Skin of body (tissue), 2 donors: Measurements from ENCODE around the gene ARAP3. TPM values are rescaled to one million over a fixed set of nuclear protein-coding genes. Genes with fewer than 3 reads are reported as not detected.
A peak's percentile ranks its signal among the peaks of the same experiment; 100 is the strongest.

ENCODE experiments used
- DNase-seq: peaks from one replicate; lab custom pipeline; 2025; lab: John Stamatoyannopoulos, UW
- total RNA-seq: library from RNA; depleted of rRNA; stranded (reverse); fragments of >200 nt; gene quantifications from one replicate; pipeline ENCODE4 v1.2.3, GENCODE V29; 2014

The ARAP3 gene
- total RNA-seq, 1 donor from 2014 or later, result 5.0 TPM

- no peak for DNase-seq
These were observed 8.9 kb downstream of the ARAP3 start for GRCh38 chr5:141672841-141673813.

DNA sequence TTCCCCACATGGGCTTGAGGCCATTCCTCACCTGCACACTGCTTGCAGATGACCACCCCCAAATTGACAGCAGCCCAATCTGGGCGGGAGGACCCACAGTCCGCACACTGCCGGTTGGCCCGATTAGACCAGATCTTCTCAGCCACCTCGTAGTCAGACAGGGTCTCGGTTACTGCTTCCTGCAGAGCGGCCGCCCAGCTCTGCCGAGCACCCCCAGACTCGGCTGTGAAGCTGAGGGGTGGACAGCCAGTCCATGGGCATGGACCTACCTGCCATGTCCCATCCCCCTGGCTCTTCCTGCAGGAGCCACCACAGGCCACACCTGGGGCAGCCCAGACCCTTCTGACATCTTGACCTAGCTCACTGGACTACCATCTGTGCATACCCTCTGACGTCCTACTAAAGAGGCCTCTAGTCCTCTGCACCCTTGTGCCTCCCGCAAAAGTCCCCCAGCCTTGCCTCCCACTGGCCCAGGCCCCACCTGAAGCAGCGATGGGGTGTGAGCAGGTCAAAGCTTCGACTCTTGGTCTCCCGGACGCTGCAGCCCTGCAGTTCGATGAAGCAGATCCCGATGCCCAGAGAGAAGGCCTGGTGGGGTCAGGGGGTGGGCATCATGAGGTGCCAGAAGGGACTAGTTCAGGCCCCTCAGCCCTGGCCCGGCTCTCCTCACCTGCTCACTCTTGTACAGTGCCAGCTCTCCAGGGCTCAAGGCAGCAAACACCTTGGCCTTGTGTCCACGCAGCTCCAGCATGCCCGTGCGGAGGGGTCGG lies 9.8 kb downstream of the ARAP3 start:
- no peak for DNase-seq

DNA sequence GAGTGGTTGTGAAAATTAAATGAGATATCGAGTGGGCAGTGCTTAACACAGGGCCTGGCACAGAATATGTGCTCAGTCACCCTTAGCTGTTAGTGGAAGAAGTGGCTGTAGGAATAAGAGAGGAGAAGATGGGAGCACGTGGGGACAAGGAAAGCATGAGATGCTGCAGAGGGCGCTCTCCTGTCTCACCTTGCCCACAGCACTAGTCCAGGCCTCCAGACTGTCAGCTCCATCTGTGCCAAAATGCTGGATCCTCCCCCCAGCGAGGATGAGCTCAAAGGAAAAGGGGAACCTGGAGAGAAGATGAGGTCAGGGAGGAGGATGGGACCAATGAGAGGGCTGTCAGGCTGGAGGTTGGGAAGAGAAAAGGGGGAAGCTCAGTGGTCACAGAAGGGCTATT lies 12.5 kb downstream of the ARAP3 start:
- no peak for DNase-seq

GRCh38 chr5:141668601-141669265 lies 13.3 kb downstream of the ARAP3 start:
- DNase-seq, result no peak

DNA sequence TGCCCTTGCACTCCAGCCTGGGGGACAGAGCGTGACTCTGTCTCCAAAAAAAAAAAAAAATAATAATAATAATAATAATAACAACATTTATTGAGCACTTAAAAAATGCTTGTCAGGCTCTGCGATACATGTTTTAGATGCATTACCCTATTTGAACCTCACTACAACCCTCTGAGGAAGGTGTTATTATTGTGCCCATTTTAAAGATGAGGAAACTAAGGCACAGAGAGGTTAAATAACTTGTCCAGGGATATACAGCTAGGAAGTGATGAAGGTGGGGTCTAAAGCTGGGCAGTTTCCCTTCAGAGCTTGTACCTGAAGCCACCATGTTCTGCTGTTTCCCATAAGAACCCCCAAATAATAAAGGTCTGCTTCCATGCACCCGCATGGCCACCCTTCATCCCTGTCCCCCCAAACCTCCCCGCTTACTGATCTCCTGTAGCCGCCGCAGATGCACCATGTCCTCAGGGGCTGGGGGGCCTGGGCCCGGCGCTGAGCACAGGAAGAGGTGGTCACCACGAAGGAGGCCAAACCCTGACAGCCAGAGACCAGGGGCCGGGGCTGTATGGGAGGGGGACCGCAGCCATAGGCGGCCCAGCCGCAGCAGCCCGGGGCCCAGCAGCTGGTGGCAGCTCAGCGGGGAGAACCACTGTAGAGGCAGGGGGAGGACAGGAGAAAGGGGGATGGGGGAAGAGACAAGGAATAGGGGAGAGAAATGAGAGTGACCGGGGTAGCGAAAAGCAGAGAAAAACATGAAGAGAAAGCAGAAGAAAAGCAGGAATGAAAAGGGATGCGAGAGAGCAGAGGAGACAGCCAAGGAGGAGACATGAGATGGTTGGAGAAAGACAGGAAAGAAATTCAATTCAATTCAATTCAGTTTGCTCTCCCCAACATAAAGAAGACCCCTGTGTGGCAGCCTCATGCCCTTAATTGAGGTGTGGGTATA lies 15.8 kb downstream of the ARAP3 start:
- no peak for DNase-seq

DNA sequence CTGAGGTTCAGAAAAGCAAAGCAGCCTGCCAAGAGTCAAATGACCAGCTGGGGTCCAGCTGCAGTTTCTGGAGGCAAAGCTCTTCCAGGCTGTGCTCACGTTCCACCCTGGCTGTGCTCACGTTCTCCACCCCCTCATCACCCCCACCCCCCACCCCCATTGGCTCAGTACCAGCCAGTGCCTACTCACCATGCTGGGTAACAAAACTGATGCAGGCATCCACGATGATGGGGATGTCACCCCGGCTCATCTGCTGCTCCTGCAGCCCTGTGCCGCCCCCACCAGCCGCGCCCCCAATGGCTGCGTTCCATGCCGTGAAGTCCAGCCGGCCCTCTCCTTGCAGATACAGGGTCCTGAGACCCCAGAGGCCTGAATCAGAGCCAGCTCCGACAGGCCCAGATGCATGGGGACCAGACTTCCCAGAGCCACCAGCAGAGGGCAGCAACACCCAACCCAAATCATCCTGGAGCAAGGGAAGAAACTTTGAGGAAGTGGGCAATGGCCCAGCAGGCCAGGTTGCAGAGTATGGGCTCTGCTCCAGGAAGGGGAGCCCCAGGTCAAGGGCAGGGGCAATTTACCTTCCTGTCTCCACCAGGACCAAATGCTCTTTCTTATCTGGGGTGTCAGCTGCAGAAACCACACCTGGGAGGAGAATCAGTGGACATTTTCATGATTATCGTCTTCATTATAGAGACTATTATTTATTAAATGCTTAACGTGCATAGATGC lies 17.1 kb downstream of the ARAP3 start:
- peak; percentile 9 for DNase-seq

- no peak for DNase-seq
These were observed 18.5 kb downstream of the ARAP3 start for GRCh38 chr5:141663506-141663905.

DNA sequence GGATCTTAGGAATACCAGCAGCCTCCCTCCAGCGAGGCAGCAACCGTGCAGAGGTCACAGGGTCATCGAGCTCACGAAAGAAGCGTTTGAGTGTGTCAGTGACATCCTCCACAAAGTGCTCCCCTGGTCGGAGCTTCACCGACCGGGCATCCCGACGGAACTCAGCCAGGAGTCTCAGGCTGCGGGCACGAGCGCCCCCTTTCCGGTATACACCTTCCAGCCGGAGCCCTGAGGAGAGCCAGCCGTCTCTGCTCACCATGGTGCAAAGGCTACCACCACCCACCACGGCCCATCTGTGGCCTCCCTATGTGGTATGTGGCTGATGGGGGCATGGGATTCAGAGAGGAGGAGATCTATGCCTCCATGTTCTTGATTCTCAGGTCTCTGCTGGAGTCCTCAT lies 20.0 kb downstream of the ARAP3 start:
- no peak for DNase-seq

GRCh38 chr5:141657937-141658545 lies 24.0 kb downstream of the ARAP3 start:
- no peak for DNase-seq

DNA sequence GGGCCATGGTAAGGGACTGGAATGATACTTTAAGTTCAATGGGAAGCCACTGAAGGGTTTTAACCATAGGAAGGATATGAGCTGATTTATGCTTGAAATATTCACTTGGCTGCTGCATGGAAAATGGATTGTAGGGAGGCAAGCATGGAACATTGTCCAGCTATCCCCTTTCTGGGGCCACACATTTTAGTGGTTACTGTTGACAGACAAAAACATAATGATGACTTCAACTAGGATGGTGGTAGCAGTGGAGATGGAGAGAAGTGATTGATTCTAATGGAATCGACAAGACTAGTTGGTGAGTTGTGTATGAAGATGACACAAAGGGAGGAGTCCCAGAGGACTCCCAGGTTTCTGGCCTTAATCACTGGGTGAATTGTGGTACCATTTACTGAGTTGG lies 24.6 kb downstream of the ARAP3 start:
- no peak for DNase-seq

DNA sequence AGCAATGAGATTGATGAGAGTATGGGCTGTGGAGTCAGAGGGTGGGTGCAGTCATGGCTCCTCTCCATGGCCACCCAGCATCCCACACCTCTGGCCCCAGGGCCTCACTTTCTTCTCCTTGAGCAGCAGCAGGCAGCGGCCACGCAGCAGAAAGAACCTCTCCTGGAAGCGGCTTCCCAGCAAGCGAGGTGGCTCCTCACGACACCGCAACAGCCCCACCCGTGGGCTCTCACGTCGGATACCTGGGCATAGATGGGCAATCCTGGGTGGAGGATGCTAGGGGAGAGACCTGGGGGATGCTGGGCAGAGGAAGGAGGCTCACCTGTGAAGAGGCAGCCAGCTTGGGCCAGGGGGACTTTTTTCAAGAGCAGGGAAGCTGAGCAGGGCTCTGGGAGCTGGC lies 25.6 kb downstream of the ARAP3 start:
- DNase-seq, result no peak

DNA sequence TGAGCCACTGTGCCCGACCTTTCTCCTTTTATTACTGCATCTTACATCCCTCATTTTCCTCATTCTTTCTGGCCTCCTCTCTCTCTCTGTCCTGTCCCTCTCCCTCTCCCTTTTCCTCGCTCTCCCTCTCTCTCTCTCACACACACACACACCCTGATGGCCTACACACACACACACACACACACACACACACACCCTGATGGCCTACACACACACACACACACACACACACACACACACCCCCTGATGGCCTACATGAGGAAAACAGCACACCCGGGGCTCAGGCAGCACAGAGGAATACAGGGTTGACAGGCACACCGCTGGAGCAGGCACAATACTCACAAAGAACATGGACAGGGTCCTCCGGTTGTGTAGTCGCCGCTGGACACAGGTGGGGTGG lies 27.0 kb downstream of the ARAP3 start:
- no peak for DNase-seq

DNA sequence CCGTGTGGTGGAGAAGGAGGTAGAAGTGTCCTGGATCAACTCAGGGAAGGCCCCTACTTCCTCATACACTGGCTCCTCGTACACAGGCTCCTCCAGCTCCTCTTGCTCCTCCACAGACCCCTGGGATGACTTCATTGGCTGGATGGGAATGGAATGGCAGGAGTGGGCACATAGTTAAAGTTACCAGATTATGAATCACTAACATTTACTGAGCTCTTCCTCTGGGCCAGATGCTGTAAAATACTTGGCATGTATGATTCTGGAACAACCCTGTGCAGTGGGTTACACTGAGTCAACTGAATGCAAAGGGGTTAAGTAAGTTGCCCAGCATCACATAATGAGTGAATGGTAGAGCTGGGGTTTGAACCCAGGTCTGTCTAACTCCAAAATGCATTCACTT lies 27.7 kb downstream of the ARAP3 start:
- DNase-seq, result no peak

- DNase-seq, result no peak
These were observed 30.3 kb downstream of the ARAP3 start for GRCh38 chr5:141651728-141652105.

DNA sequence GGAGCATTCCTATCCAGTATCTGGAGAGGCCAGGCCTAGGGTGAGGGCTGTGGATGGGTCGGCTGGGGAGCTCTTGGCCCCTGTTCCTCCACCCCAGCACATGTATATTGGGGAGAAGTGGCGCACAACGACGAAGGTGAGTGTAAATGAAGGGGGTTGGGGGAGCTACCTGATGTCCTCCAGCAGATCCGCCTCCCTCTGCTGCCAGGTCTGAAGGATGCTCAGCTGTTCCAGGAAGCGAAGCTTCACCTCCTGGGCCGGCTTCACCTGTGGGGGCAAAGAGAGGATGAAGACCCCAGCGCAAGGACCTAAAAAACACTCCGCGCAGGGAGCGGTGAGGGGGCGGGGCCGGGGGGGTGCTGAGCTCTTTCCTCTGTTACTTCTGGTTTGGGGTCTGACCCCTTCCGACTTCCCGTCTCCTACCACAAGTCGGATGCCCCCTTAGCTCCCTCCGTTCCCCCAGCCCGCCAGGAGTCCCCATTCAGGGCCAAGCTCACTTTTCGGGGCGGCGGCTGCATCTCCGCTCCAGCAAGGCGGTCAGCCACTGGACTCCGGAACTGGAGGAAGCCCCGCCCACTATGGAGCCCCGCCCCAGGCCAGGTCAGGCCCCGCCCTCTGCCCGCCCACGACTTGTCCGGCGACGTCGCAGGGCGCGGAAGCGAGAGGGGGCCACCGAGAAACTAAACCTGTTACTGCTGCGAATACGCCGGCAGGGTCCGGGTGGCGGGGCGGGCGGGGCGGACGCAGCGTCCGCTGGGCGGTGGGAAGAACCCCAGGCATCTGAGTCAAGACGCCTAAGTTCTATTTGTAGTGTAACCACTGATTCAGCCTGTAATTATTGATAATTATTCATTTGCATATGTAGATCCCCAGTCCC lies 30.9 kb downstream of the ARAP3 start, which contains the start of gene FCHSD1:
FCHSD1 (minus strand) TSS at position 568 of the 877 bp plus-strand sequence; CDS start at position 518, 50 bp downstream.
- peak; percentile 37 for DNase-seq

GRCh38 chr5:141649972-141650371 lies 32.1 kb downstream of the ARAP3 start:
- no peak for DNase-seq

DNA sequence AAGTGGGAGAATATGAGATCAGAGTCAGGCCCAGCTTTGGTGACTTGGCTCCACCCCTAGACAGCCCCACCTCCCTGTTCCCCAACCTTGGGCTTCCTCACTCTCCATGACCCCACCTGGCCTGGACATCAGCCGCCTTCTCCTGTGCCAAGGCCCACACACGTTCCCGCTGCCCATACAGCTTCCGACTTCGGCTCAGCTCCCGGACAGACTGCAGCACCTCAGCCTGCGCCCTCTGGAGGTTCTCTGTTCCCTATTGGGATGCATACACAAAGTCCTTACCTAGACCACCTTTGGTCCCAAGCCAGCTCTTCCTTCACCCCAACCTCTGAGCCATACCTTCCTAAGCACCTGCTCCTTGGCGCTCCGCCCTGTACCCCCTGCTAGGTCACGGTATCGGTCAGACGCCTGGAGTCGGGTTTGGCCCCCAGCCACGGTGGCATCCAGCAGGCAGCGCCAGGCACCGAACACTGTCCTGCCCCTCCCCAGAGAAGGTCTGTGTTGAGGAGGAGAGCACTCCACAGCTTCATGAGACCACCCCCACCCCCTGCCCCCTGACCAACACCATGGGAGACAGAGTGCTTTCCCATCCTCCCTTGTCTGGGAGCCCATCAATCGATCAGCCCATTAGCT lies 32.9 kb downstream of the ARAP3 start:
- DNase-seq, result no peak

- no peak for DNase-seq
These were observed 34.2 kb downstream of the ARAP3 start for GRCh38 chr5:141647851-141648250.
